ENCODE data around the gene OVOL1.

OVOL1 gene

GRCh38 chr11:65793144-65793581 lies 6.3 kb downstream of the OVOL1 start:
- DNase-seq = no peak

- no peak for DNase-seq
Measured at GRCh38 chr11:65793625-65794400, 7.0 kb downstream of the OVOL1 start.

GRCh38 chr11:65794570-65795510 lies 8.0 kb downstream of the OVOL1 start:
- no peak for DNase-seq

GRCh38 chr11:65796726-65797601 lies 10.1 kb downstream of the OVOL1 start:
- DNase-seq = no peak

GRCh38 chr11:65797711-65798110 lies 10.8 kb downstream of the OVOL1 start:
- DNase-seq = no peak

- DNase-seq = no peak
Measured at GRCh38 chr11:65798882-65799281, 12.0 kb downstream of the OVOL1 start.

GRCh38 chr11:65801153-65801987 lies 14.5 kb downstream of the OVOL1 start:
- DNase-seq = no peak

- no peak for DNase-seq
Measured at GRCh38 chr11:65802841-65803240, 16.0 kb downstream of the OVOL1 start.

- DNase-seq = peak in 1 of 2 donors; percentile 24
Measured at GRCh38 chr11:65803797-65804492, 17.1 kb downstream of the OVOL1 start.

- DNase-seq = no peak
Measured at GRCh38 chr11:65806979-65807378, 20.1 kb downstream of the OVOL1 start.

- no peak for DNase-seq
Measured at GRCh38 chr11:65808744-65809341, 22.0 kb downstream of the OVOL1 start.

- no peak for DNase-seq
Measured at GRCh38 chr11:65809496-65809895, 22.6 kb downstream of the OVOL1 start.

- no peak for DNase-seq
Measured at GRCh38 chr11:65810046-65810868, 23.4 kb downstream of the OVOL1 start.

- no peak for DNase-seq
Measured at GRCh38 chr11:65811764-65812475, 25.1 kb downstream of the OVOL1 start.

- no peak for DNase-seq
Measured at GRCh38 chr11:65814131-65814985, 27.5 kb downstream of the OVOL1 start.

- no peak for DNase-seq
Measured at GRCh38 chr11:65814986-65815565, 28.2 kb downstream of the OVOL1 start.

GRCh38 chr11:65816696-65817095 lies 29.8 kb downstream of the OVOL1 start:
- DNase-seq = no peak

Measured in bone marrow (tissue), 2 donors.